Breast epithelium (tissue), 3 donors: ENCODE data around the gene SMARCAL1.

Experiments used
- POLR2A ChIP-seq: fragments of 450-650 bp; IDR thresholded peaks from one replicate; pipeline ENCODE4 v1.6.1; 2016; ENCODE audit warnings: antibody characterized with exemption, mild to moderate bottlenecking, moderate library complexity
- POLR2AphosphoS5 ChIP-seq, 3 donors: sonication (generic); formaldehyde crosslinking; IDR thresholded peaks; one replicate each; pipeline ENCODE4 v1.6.1; 2017; ENCODE audit warnings: antibody characterized with exemption in 3 of 3
- TF ChIP-seq, protein P1 (sequence below), 3 donors: fragments of 450-650 bp; IDR thresholded peaks; one replicate each; pipeline ENCODE4 v1.5.1; 2016 to 2017; ENCODE audit warnings: antibody characterized with exemption in 3 of 3, mild to moderate bottlenecking in 3 of 3, moderate library complexity in 3 of 3

DNA sequence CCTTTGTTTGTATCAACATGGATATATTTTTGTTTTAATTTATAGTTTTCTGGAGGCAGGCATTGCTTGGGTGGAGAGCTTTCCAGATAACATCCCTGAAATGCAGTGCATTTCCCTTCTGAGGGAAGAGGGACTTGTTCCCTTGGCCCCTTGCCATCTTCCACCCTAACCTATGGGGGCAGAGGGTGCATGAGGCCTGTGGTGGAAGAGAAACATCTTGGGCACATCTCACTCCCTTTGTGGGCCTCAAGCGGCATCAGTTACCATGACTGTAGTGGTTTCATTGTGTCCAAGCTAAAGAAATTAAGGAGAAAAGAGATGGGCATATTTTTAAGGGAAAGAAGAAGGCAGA lies 81.0 kb downstream of the SMARCAL1 start:
- TF ChIP-seq POLR2AphosphoS5 (IDR thresholded peaks at IDR 0.05) (no peak), POLR2A (no peak)
- TF ChIP-seq, protein P1, sequence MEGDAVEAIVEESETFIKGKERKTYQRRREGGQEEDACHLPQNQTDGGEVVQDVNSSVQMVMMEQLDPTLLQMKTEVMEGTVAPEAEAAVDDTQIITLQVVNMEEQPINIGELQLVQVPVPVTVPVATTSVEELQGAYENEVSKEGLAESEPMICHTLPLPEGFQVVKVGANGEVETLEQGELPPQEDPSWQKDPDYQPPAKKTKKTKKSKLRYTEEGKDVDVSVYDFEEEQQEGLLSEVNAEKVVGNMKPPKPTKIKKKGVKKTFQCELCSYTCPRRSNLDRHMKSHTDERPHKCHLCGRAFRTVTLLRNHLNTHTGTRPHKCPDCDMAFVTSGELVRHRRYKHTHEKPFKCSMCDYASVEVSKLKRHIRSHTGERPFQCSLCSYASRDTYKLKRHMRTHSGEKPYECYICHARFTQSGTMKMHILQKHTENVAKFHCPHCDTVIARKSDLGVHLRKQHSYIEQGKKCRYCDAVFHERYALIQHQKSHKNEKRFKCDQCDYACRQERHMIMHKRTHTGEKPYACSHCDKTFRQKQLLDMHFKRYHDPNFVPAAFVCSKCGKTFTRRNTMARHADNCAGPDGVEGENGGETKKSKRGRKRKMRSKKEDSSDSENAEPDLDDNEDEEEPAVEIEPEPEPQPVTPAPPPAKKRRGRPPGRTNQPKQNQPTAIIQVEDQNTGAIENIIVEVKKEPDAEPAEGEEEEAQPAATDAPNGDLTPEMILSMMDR (IDR thresholded peaks at IDR 0.05), result no peak
